Naive B cell (primary cell): Measurements from ENCODE around the gene PTGDR2. TPM values are rescaled to one million over a fixed set of nuclear protein-coding genes. Genes with fewer than 3 reads are reported as not detected.

Source experiments
- ATAC-seq, 2 donors: fragments of 150-1000 bp; cut with Tn5 transposase; 2 replicates each; pipeline ENCODE4 v1.10.0; 2021; ENCODE audit warnings: low read depth in 2 of 2, mild to moderate bottlenecking in 2 of 2, moderate library complexity in 2 of 2
- DNase-seq: peaks from one replicate; pipeline ENCODE4 v3.0.0; 2022
- H3K27ac Mint-ChIP-seq, 6 donors: one replicate each; pipeline ENCODE4 v1.8.0; 2020 to 2022; ENCODE audit warnings: mild to moderate bottlenecking in 6 of 6, mixed read lengths in 6 of 6, moderate library complexity in 5 of 6, inconsistent platforms in 2 of 6
- H3K27me3 Mint-ChIP-seq, 3 donors: one replicate each; pipeline ENCODE4 v1.8.0; 2021 to 2022; ENCODE audit warnings: mixed read lengths in 3 of 3, mild to moderate bottlenecking in 1 of 3
- H3K36me3 Mint-ChIP-seq, 2 donors: one replicate each; pipeline ENCODE4 v1.8.0; 2020 to 2022; ENCODE audit warnings: mixed read lengths in 2 of 2, inconsistent platforms in 1 of 2, mild to moderate bottlenecking in 1 of 2
- H3K4me1 Mint-ChIP-seq, 3 donors: one replicate each; pipeline ENCODE4 v1.8.0; 2020 to 2022; ENCODE audit warnings: mixed read lengths in 3 of 3, inconsistent platforms in 1 of 3, mild to moderate bottlenecking in 1 of 3, moderate library complexity in 1 of 3
- H3K4me3 Mint-ChIP-seq, 8 donors: one replicate each; pipeline ENCODE4 v1.8.0; 2020 to 2022; ENCODE audit warnings: mild to moderate bottlenecking in 8 of 8, mixed read lengths in 8 of 8, moderate library complexity in 8 of 8, inconsistent platforms in 2 of 8
- H3K9me3 Mint-ChIP-seq, 7 donors: one replicate each; pipeline ENCODE4 v1.8.0; 2020 to 2022; ENCODE audit warnings: mixed read lengths in 7 of 7, mild to moderate bottlenecking in 5 of 7, inconsistent platforms in 2 of 7, moderate library complexity in 1 of 7
- polyA plus RNA-seq, 6 donors: library from polyadenylated mRNA; unstranded; fragments of 300-500 nt; fragmentation: Illumina TruSeq; gene quantifications; one replicate each; pipeline ENCODE4 v1.2.3, GENCODE V29; 2021; ENCODE audit warnings: low read depth in 6 of 6

The PTGDR2 gene
- polyA plus RNA-seq, 6 donors from 2014 or later, result not detected

GRCh38 chr11:60880643-60881282 is 25.0 kb upstream of the PTGDR2 start:
- H3K27ac Mint-ChIP-seq, result peak overlapping the region in 1 of 6 donors; percentile 4
- no peaks in the 10 kb centered on the region for H3K9me3 Mint-ChIP-seq

GRCh38 chr11:60879971-60880588 is 24.3 kb upstream of the PTGDR2 start:
- Mint-ChIP-seq H3K27me3 (no peaks in the 10 kb centered on the region), H3K36me3 (peaks cover 9 to 16% of the 10 kb centered on the region in 2 donors), H3K27ac (peak overlapping the region in 1 of 6 donors; percentile 30), H3K4me1 (peaks cover 0 to 7% (median 2%) of the 10 kb centered on the region in 3 donors), H3K4me3 (no peak overlapping the region), H3K9me3 (no peaks in the 10 kb centered on the region)
- no peak for ATAC-seq
- no peak for DNase-seq

More at GRCh38 chr11:60880643-60881282, 25.0 kb upstream of the PTGDR2 start:
- ATAC-seq, result no peak
- H3K4me3 Mint-ChIP-seq, result no peak overlapping the region
- peaks cover 9 to 16% of the 10 kb centered on the region in 2 donors for H3K36me3 Mint-ChIP-seq
- H3K4me1 Mint-ChIP-seq, result peaks cover 0 to 7% (median 2%) of the 10 kb centered on the region in 3 donors
- no peak for DNase-seq
- no peaks in the 10 kb centered on the region for H3K27me3 Mint-ChIP-seq

- Mint-ChIP-seq H3K36me3 (peaks cover 9 to 16% of the 10 kb centered on the region in 2 donors), H3K4me1 (peaks cover 0 to 6% (median 2%) of the 10 kb centered on the region in 3 donors), H3K27ac (no peak overlapping the region), H3K9me3 (no peaks in the 10 kb centered on the region), H3K4me3 (no peak overlapping the region), H3K27me3 (no peaks in the 10 kb centered on the region)
- ATAC-seq (no peak), DNase-seq (no peak)
Observed at GRCh38 chr11:60879104-60879503, 23.4 kb upstream of the PTGDR2 start.

DNA sequence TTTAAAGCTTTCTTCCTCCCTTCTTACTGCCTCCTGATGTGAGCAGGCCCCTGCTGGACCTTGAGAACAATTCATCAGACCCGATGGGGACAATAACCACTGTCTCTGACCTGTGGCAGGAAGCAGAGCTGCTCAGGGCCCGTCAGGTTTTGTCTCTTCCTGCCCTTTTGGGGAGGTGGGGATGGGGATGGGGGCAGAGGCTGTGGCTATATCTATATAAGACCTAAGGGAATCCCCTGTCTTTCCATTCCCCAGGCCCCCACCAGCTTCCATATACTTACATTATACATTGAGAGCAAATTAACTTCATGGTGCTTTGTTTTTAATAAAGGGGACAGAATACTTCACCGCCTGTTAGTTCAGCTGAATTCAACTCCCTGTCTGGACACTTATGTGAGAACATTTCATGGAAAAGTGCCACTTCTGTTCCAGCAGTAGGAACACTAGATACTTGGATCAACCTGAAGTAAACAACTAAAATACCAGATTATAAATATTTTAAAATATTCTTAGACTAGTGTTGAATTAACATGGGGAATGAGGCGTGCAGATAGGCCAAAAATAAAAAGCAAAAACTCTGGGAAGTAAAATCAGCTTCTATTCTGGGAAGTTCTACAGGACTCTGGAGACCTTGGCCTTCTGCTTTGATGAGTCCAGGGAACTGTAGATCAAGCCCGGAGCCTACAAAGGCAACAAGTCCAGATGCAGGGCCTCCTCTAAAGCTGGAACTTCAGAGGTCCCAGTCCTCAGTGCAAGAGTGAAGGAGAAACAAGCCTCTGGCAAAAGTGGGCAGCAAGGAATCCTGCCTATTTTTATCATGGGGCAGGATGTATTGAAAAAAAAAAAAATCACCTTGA is 22.7 kb upstream of the PTGDR2 start:
- H3K4me1 Mint-ChIP-seq, result peaks cover 0 to 2% (median 0%) of the 10 kb centered on the region in 3 donors
- no peak for DNase-seq
- no peak overlapping the region for H3K4me3 Mint-ChIP-seq
- H3K27me3 Mint-ChIP-seq, result no peaks in the 10 kb centered on the region
- H3K9me3 Mint-ChIP-seq, result no peaks in the 10 kb centered on the region
- H3K27ac Mint-ChIP-seq, result peak overlapping the region in 1 of 6 donors; percentile 33
- H3K36me3 Mint-ChIP-seq, result peaks cover 9 to 16% of the 10 kb centered on the region in 2 donors
- no peak for ATAC-seq

- no peak for ATAC-seq
- H3K4me1 Mint-ChIP-seq, result peaks cover 0 to 3% (median 2%) of the 10 kb centered on the region in 3 donors
- peaks cover 3 to 9% of the 10 kb centered on the region in 2 donors for H3K36me3 Mint-ChIP-seq
Observed at GRCh38 chr11:60876168-60876485, 20.4 kb upstream of the PTGDR2 start.

GRCh38 chr11:60875366-60876167 is 19.8 kb upstream of the PTGDR2 start:
- Mint-ChIP-seq H3K4me3 (no peak overlapping the region), H3K27ac (no peak overlapping the region), H3K36me3 (peaks cover 3% of the 10 kb centered on the region in 2 donors), H3K9me3 (no peaks in the 10 kb centered on the region), H3K27me3 (peaks cover 0 to 4% (median 0%) of the 10 kb centered on the region in 3 donors), H3K4me1 (peaks cover 0 to 3% (median under 1%) of the 10 kb centered on the region in 3 donors)
- ATAC-seq, result no peak
- no peak for DNase-seq

More at GRCh38 chr11:60876168-60876485, 20.4 kb upstream of the PTGDR2 start:
- no peak for DNase-seq
- Mint-ChIP-seq H3K27ac (peak overlapping the region in 1 of 6 donors; percentile 33), H3K27me3 (no peaks in the 10 kb centered on the region), H3K4me3 (no peak overlapping the region), H3K9me3 (no peaks in the 10 kb centered on the region)

DNA sequence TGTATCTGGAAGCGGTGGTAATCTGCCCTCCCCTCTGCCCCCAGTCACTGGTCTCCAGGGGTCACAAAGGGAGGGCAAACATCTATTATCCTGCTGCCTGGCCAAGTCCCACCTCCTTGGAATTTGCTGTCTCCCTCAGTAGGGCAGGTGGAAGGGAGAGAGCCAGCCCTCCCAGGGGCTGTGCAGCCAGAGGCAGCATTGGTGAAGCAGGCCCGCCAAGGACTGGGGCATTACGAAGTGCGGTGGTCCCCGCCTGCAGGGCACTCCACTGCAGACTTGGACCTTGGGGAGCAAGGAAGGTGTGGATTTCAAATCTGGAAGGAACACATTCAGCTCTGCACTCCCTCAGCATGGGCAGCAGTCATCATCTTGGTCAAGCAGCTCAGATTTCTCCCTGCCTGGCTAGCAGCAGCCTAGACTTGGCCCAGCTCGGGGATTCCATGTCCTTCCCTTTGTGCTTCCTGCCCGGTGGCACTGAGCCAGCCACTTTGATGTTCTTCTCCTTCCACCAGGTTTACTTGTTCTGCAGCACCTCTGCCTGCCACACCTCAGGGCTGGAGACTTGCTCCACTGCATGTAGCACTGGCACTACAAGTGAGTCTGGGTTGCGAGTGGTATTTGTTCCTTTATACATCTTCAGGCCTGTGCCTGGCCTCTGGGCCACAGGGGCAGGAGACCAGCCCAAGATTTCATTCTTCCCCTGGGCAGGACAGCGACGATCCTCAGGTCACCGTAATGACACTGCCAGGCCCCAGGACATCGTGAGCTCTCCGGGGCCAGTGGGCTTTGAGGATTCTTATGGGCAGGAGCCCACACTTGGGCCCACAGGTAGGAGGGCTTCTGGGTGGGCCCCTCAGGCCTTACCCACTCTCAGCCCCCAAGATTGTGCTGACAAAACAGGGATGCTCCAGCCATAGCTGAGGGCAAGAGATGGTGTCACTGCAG is 18.9 kb upstream of the PTGDR2 start:
- peaks cover 0 to 3% of the 10 kb centered on the region in 2 donors for H3K36me3 Mint-ChIP-seq
- no peak for DNase-seq
- peak overlapping the region in 1 of 6 donors; percentile 54 for H3K27ac Mint-ChIP-seq
- no peaks in the 10 kb centered on the region for H3K9me3 Mint-ChIP-seq
- no peak overlapping the region for H3K4me3 Mint-ChIP-seq
- peaks cover 0 to 3% (median 0%) of the 10 kb centered on the region in 3 donors for H3K4me1 Mint-ChIP-seq
- no peak for ATAC-seq
- peaks cover 0 to 6% (median 2%) of the 10 kb centered on the region in 3 donors for H3K27me3 Mint-ChIP-seq

- H3K27ac Mint-ChIP-seq, result no peak overlapping the region
- no peak overlapping the region for H3K4me3 Mint-ChIP-seq
- peaks cover 0 to 3% (median 0%) of the 10 kb centered on the region in 3 donors for H3K4me1 Mint-ChIP-seq
- peaks cover 0 to 10% (median 7%) of the 10 kb centered on the region in 3 donors for H3K27me3 Mint-ChIP-seq
- DNase-seq, result no peak
- no peaks in the 10 kb centered on the region for H3K9me3 Mint-ChIP-seq
- no peak for ATAC-seq
- peaks cover 0 to 2% of the 10 kb centered on the region in 2 donors for H3K36me3 Mint-ChIP-seq
Observed at GRCh38 chr11:60873533-60873932, 17.8 kb upstream of the PTGDR2 start.

DNA sequence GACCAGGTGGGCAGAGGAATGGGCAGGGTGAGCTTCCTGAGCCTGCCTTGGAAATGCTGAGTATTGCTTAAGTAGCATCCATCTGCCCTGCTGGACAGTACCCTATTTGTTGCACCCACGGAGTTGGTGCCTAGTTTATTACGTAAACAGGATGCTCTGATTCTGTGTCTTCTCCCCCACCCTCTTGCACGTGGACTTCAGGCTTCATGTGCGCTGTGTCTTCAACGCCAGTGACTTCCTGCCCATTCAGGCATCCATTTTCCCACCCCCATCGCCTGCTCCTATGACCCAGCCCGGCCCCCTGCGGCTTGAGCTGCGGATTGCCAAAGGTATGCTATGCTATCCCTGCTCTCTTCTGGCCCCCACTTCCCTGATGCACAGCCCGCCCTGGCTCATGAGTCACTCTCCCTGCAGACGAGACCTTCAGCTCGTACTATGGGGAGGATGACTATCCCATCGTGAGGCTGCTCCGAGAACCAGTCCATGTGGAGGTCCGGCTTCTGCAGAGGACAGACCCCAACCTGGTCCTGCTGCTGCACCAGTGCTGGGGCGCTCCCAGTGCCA is 17.3 kb upstream of the PTGDR2 start:
- H3K36me3 Mint-ChIP-seq, result no peaks in the 10 kb centered on the region
- DNase-seq, result no peak

GRCh38 chr11:60872124-60872960 is 16.6 kb upstream of the PTGDR2 start:
- H3K27ac Mint-ChIP-seq, result peak overlapping the region in 1 of 6 donors; percentile 38

More for the DNA sequence above, 17.3 kb upstream of the PTGDR2 start:
- Mint-ChIP-seq H3K4me1 (peaks cover 0 to 3% (median 0%) of the 10 kb centered on the region in 3 donors), H3K27me3 (peaks cover 0 to 10% (median 7%) of the 10 kb centered on the region in 3 donors), H3K4me3 (no peak overlapping the region), H3K9me3 (no peaks in the 10 kb centered on the region), H3K27ac (peak overlapping the region in 1 of 6 donors; percentile 43)
- ATAC-seq, result no peak

More at GRCh38 chr11:60872124-60872960, 16.6 kb upstream of the PTGDR2 start:
- no peaks in the 10 kb centered on the region for H3K36me3 Mint-ChIP-seq
- H3K9me3 Mint-ChIP-seq, result no peaks in the 10 kb centered on the region
- ATAC-seq (no peak), DNase-seq (no peak)
- peaks cover 0 to 10% (median 7%) of the 10 kb centered on the region in 3 donors for H3K27me3 Mint-ChIP-seq
- H3K4me3 Mint-ChIP-seq, result peak overlapping the region in 1 of 8 donors; percentile 9
- peaks cover 0 to 3% (median 0%) of the 10 kb centered on the region in 3 donors for H3K4me1 Mint-ChIP-seq
